Ammon's horn (tissue), 1 donor: ENCODE results near the gene KIRREL3.
A peak's percentile ranks its signal among the peaks of the same experiment; 100 is the strongest.

Experiments used
- DNase-seq: peaks from one replicate; pipeline ENCODE4 v3.0.0-alpha.2; 2016; ENCODE audit warnings: low spot score

Gene KIRREL3

DNA sequence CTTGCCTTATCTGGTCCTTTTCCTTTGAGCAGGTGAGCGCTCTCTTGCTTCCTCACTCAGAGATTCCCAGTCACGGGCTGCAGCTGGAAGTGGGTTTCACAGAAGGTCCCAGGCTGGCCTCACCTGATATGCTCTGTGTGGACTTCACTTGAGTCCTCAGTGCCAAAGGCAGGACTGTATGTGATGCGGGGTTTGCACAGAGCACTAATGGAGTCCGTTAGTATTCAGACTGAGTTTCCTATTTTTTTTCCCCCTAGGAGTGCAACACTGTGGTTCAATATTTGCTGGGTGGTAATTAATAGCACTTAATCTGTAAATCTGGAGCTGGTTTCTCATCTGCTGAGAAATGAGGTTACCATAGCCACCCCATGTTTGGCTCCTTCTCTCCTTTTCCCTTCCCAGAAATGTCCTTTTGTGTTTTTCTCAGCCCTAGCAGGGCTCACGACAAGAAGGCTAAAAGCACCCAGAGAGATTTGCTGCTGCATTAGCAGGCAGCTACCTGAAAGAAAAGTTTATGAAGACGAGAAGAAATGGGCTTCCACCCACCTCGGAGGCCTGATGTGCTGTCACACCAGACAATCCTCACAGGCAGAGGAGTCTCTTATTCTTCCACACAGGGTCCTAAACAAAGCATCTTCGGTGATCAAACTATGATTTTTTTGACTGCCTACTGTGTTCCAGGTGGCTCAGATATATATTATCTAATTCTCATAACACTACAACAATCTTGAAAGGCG lies 262.1 kb downstream of the KIRREL3 start:
- peak; percentile 35 for DNase-seq

GRCh38 chr11:126736682-126737572 lies 263.6 kb downstream of the KIRREL3 start:
- peak; percentile 49 for DNase-seq

- no peak for DNase-seq
Measured at GRCh38 chr11:126734752-126735151, 265.8 kb downstream of the KIRREL3 start.

DNA sequence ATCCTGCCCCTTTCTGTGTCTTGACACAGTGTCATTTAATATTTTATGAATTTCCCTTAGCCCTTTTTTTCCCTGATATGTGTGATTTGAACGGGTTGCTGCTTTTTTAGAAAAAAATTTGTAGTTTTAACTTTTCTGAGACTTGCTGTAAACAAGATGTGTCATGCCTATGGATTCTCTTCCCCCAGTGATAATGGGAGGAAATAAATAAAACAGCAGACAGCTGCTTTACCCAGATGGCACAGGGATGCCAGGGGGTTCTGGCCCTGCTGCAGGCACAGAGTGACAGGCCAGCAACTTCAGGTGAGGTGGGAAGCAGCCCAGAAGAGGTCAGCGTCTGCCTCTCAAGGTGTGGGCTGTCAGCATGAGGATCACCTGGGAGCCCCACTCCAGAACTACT lies 266.9 kb downstream of the KIRREL3 start:
- no peak for DNase-seq

GRCh38 chr11:126732981-126733380 lies 267.6 kb downstream of the KIRREL3 start:
- DNase-seq = no peak

- DNase-seq = no peak
Measured at GRCh38 chr11:126731576-126732142, 268.9 kb downstream of the KIRREL3 start.

- DNase-seq = no peak
Measured at GRCh38 chr11:126727381-126727780, 273.2 kb downstream of the KIRREL3 start.

DNA sequence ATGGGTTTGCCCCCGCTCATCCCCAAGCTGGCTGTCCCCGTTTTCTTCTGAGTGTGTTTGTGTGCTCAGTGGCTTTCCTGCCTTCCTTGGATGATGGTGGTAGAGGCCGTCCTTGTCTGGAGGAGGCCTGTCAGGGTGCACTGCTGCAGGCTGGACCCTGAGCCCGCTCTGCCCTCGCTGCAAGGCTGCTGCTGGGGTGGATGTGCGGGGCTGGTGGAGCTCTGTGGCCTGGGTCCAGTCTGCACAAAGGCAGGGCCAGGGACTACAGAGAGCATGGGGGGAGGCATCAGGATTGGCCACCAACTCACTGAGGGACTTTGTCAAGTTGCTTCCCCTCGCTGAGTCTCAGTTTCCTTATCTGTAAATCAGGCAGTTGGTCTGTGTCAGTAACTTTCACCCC lies 275.0 kb downstream of the KIRREL3 start:
- no peak for DNase-seq

GRCh38 chr11:126725043-126725442 lies 275.5 kb downstream of the KIRREL3 start:
- DNase-seq = no peak

- DNase-seq = no peak
Measured at GRCh38 chr11:126723665-126724045, 276.9 kb downstream of the KIRREL3 start.

GRCh38 chr11:126722956-126723664 lies 277.5 kb downstream of the KIRREL3 start:
- DNase-seq = no peak

- no peak for DNase-seq
Measured at GRCh38 chr11:126722006-126722736, 278.4 kb downstream of the KIRREL3 start.

DNA sequence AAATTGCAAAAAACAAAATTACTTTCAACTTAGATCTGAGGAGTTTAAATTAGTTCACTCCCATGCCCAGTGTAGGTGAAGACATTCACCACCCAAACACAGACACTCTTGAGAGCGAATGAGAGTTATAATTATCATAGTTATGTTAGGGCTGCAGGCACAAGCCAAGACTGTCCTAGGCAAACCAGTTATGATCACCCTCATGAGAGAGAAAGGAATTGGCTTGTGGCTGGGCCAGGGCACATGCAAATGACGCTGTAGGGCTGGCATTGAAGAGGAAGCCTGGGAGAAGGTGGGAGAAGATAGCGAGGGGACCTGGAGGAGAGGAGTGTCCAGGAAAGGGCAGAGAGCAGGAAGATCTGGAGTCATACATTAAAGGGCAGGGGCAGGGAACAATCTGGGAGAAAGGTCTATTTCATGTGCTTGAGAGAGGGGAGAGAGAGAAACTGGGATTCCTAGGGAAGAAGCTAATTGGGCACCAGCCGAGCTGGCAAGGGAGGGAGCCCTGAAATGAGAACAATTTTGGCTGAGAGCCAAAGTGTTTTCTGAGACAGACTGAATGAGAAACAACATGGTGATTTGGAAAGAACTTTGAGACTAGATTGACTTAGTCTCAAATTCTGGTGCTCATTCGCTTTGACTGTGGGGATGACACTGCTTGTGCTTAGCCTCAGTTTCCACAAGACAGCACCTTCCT lies 279.9 kb downstream of the KIRREL3 start:
- no peak for DNase-seq

GRCh38 chr11:126719740-126720139 lies 280.8 kb downstream of the KIRREL3 start:
- DNase-seq = no peak

GRCh38 chr11:126718276-126718675 lies 282.3 kb downstream of the KIRREL3 start:
- DNase-seq = no peak

- peak; percentile 55 for DNase-seq
Measured at GRCh38 chr11:126716456-126717083, 284.0 kb downstream of the KIRREL3 start.

GRCh38 chr11:126713806-126714205 lies 286.8 kb downstream of the KIRREL3 start:
- DNase-seq = no peak

DNA sequence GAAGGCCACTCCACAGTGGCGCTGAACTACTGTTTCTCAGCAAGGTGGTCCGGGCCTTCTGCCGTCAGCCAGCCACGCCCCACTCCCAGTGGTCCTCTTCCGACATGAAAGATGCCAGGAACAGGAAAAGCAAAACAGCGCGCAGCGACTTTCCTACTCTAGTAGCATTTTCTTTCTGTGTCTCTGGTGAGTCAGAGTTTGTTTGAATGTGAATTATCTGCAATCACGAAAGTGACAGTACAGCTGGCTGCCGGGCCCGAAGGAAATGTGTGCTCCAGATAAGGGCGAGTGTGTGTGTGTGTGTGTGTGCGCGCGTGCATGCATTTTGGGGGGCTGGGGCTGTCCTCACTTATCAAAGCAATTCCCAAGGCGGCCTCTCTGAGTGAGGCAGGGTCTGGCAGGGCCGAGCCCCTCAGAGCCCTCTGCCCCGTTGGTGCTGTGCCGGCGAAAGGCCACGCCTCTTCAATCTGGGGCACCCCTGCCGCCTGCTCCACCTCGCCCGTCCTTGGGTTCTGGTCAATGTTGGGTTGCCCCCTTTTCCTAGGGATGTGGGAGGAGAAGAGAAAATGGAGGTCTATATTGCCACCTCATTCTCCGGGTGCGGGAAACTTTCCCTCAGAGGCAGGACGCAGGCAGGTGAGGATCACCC lies 288.5 kb downstream of the KIRREL3 start:
- DNase-seq = peak; percentile 37

DNA sequence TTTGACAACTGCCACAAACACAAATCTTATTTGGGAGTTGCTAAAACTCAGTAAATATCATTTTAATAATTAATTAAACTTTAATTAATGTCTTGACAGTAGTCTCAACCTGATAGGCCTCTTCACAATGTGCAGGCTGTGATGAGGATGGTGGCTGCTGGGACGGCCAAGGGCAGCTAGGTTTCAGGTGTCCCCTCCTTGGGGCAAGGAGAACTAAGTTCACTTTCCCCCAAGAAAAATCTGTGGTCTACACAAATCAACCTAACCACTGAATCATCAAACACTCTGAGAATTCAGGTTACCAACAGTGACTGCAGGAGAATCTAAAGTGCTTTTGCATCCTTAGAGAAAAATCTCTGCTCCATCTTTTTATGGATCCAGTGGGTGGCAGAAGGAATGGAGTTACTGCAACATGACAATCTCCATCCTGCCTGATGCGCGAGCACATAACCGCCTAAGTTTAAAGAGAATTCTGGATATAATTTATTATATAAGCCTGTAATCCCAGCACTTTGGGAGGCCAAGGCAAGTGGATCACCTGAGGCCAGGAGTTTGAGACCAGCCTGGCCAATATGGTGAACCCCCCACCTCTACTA lies 289.7 kb downstream of the KIRREL3 start:
- DNase-seq = no peak

DNA sequence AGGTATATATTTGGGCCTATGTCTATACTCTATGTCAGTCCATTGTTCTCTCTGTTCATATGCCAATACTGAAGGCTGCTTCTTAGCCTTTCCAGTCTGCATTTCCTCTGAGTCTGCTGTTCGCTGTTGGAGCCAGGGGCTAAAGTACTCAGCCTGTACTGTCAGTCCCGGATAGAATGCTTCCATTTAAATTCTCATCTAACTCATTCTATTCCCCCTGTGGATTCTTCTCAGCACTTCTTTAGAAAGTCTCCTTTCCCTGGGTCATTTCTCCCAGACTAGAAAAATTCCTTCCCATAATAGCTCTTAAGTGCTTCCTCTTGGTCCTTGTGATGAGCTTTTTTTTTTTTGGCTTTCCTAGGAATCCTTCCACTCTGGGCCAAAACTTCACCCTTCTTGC lies 293.1 kb downstream of the KIRREL3 start:
- no peak for DNase-seq
